Tibial artery (tissue), 4 donors: ENCODE measurements around the gene CFAP74.
A peak's percentile ranks its signal among the peaks of the same experiment; 100 is the strongest.

Experiments
- DNase-seq, 2 donors: peaks; one replicate each; pipeline ENCODE4 v3.0.0-alpha.2; 2019
- H3K27ac ChIP-seq, 2 donors: fragments of 200-600 bp; sonication (generic) in 1 of 2; 1 replicate in 1 of 2; 2 replicates in 1 of 2; pipeline ENCODE4 v1.5.1; 2018 to 2019; ENCODE audit warnings: mild to moderate bottlenecking in 1 of 2
- H3K27me3 ChIP-seq, 2 donors: fragments of 200-600 bp; sonication (generic) in 1 of 2; one replicate each; pipeline versions ENCODE4 v1.5.1 to v1.6.0; 2016 to 2019
- H3K36me3 ChIP-seq, 3 donors: fragments of 200-600 bp; sonication (generic) in 2 of 3; one replicate each; pipeline ENCODE4 v1.5.1; 2016 to 2019; ENCODE audit warnings: mild to moderate bottlenecking in 2 of 3
- H3K4me1 ChIP-seq, 4 donors: fragments of 200-600 bp; sonication (generic) in 2 of 4; 1 replicate in 3 of 4; 2 replicates in 1 of 4; pipeline ENCODE4 v1.5.1; 2016 to 2019
- H3K4me3 ChIP-seq, 2 donors: fragments of 200-600 bp; sonication (generic) in 1 of 2; 1 replicate in 1 of 2; 2 replicates in 1 of 2; pipeline ENCODE4 v1.5.1; 2018 to 2019; ENCODE audit warnings: mild to moderate bottlenecking in 2 of 2
- H3K9me3 ChIP-seq, 3 donors: fragments of 200-600 bp; sonication (generic) in 1 of 3; one replicate each; pipeline ENCODE4 v1.5.1; 2016 to 2019
- intact Hi-C: fragments of 100-400 bp; cut with DNase I; formaldehyde crosslinking; loops from one replicate; pipeline ENCODE4 v1.15.0; 2023; ENCODE audit warnings: low total_unique reads
- TF ChIP-seq, protein P1 (sequence below), 2 experiments: fragments of 200-600 bp in 1 of 2; fragments of 450-650 bp in 1 of 2; IDR thresholded peaks; one replicate each; pipeline ENCODE4 v1.5.1; 2017 to 2019; ENCODE audit warnings: antibody characterized with exemption in 2 of 2, mild to moderate bottlenecking in 1 of 2, moderate library complexity in 1 of 2

CFAP74 gene

DNA sequence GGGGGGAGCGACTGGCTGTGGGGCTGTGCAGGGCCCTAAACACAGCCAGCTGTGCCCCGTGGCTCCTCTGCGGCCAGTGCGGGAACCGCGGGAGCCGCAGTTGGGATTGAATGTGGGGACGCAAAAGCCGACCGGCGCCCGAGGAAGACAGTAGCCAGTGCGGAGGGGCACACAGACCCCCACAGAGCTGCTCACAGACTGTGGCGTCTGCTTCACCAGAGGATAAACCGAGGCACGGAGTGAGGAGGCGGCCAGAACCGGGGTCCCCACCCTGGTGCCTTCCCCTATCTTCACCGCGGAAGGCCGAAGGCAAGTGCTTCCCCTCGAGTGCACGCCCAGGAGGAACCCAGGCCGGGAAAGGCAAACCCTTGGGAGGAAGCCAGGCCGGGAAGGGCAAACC is 75.8 kb downstream of the CFAP74 start:
- TF ChIP-seq, protein P1, sequence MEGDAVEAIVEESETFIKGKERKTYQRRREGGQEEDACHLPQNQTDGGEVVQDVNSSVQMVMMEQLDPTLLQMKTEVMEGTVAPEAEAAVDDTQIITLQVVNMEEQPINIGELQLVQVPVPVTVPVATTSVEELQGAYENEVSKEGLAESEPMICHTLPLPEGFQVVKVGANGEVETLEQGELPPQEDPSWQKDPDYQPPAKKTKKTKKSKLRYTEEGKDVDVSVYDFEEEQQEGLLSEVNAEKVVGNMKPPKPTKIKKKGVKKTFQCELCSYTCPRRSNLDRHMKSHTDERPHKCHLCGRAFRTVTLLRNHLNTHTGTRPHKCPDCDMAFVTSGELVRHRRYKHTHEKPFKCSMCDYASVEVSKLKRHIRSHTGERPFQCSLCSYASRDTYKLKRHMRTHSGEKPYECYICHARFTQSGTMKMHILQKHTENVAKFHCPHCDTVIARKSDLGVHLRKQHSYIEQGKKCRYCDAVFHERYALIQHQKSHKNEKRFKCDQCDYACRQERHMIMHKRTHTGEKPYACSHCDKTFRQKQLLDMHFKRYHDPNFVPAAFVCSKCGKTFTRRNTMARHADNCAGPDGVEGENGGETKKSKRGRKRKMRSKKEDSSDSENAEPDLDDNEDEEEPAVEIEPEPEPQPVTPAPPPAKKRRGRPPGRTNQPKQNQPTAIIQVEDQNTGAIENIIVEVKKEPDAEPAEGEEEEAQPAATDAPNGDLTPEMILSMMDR (IDR thresholded peaks at IDR 0.05): no peak
- H3K27me3 ChIP-seq: peaks cover 0 to 17% of the 10 kb centered on the region in 2 donors
- no peak overlapping the region for H3K4me3 ChIP-seq
- H3K9me3 ChIP-seq: no peaks in the 10 kb centered on the region
- intact Hi-C loops: no loop called here
- H3K36me3 ChIP-seq: no peaks in the 10 kb centered on the region
- DNase-seq: peak in 1 of 2 donors; percentile 12
- no peaks in the 10 kb centered on the region for H3K4me1 ChIP-seq
- no peak overlapping the region for H3K27ac ChIP-seq

DNA sequence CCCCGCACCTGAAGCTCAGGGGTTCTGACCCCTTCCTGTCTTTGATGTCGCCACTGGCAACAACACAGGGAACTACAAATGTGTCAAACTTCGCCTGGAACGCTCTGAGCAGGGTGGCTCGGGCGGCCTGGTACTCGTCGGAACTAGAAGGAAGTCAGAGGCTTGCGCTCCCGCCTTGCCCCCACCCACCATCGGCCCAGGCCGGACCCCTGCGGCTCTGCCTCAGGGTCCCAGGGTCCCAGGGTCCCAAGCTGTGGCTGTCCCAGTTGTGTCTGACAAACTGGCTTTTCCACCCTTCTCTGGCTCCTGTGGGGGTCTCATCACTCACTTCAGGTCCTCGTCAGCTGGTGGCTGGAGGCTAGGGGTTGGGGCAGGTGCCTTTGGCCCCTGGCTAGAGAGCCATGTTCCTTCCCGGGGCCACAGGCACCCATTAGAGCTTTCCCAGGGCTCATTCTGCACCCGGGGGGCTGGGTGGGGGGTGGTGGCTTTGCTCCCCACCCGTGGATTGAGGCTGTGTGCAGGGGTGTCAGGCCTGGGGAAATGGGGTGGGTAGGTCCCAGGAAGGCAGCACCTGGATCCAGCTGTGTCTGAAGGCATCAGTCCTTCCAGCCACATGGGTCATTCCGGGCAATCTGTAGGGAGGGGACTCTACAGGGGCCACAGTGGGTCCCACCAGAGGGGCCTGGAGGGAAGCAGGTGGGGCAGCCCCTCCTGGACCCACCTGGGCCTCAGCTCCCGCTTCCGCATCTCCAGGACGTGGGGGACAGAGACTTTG is 76.5 kb downstream of the CFAP74 start:
- TF ChIP-seq, protein P1 (IDR thresholded peaks at IDR 0.05): no peak
- H3K27ac ChIP-seq: no peak overlapping the region
- intact Hi-C loops: no loop called here
- DNase-seq: no peak
- H3K27me3 ChIP-seq: peaks cover 0 to 17% of the 10 kb centered on the region in 2 donors
- H3K4me3 ChIP-seq: no peak overlapping the region
- H3K36me3 ChIP-seq: no peaks in the 10 kb centered on the region
- H3K9me3 ChIP-seq: no peaks in the 10 kb centered on the region
- no peaks in the 10 kb centered on the region for H3K4me1 ChIP-seq

GRCh38 chr1:1926346-1926811 is 77.2 kb downstream of the CFAP74 start:
- H3K27me3 ChIP-seq: peaks cover 0 to 17% of the 10 kb centered on the region in 2 donors
- H3K36me3 ChIP-seq: no peaks in the 10 kb centered on the region
- TF ChIP-seq, protein P1 (IDR thresholded peaks at IDR 0.05): no peak
- no peak for DNase-seq
- no peak overlapping the region for H3K27ac ChIP-seq
- no peak overlapping the region for H3K4me3 ChIP-seq
- no peaks in the 10 kb centered on the region for H3K9me3 ChIP-seq
- no peaks in the 10 kb centered on the region for H3K4me1 ChIP-seq
- intact Hi-C loops: no loop called here

GRCh38 chr1:1925437-1926345 is 77.9 kb downstream of the CFAP74 start:
- H3K36me3 ChIP-seq: no peaks in the 10 kb centered on the region
- no peaks in the 10 kb centered on the region for H3K9me3 ChIP-seq
- no peak for DNase-seq
- TF ChIP-seq, protein P1 (IDR thresholded peaks at IDR 0.05): no peak
- H3K4me1 ChIP-seq: no peaks in the 10 kb centered on the region
- H3K4me3 ChIP-seq: no peak overlapping the region
- intact Hi-C loops: no loop called here
- no peak overlapping the region for H3K27ac ChIP-seq
- H3K27me3 ChIP-seq: peaks cover 0 to 17% of the 10 kb centered on the region in 2 donors

DNA sequence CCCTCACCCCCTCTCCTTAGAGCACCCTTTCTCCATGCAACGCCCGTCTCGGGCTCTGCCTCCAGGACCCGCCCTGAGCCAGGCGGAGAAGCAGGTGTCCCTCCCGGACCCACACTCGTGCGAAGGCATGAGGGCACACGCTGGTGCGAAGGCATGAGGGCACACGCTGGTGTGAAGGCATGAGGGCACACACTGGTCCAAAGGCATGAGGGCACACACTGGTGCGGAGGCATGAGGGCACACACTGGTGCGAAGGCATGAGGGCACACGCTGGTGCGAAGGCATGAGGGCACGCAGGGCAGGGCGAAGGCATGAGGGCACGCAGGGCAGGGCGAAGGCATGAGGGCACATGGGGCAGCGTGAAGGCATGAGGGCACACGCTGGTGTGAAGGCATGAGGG is 78.7 kb downstream of the CFAP74 start:
- H3K36me3 ChIP-seq: no peaks in the 10 kb centered on the region
- TF ChIP-seq, protein P1 (IDR thresholded peaks at IDR 0.05): no peak
- peaks cover 0 to under 1% (median under 1%) of the 10 kb centered on the region in 4 donors for H3K4me1 ChIP-seq
- H3K4me3 ChIP-seq: no peak overlapping the region
- no peaks in the 10 kb centered on the region for H3K9me3 ChIP-seq
- no peak for DNase-seq
- intact Hi-C loops: no loop called here
- no peak overlapping the region for H3K27ac ChIP-seq
- peaks cover 0 to 17% of the 10 kb centered on the region in 2 donors for H3K27me3 ChIP-seq
